NCI-H774 (cell line): ENCODE measurements around the gene IFNGR1.

Experiments used
- DNase-seq: peaks from one replicate; lab custom pipeline; 2025; lab: John Stamatoyannopoulos, UW

Gene IFNGR1

DNA sequence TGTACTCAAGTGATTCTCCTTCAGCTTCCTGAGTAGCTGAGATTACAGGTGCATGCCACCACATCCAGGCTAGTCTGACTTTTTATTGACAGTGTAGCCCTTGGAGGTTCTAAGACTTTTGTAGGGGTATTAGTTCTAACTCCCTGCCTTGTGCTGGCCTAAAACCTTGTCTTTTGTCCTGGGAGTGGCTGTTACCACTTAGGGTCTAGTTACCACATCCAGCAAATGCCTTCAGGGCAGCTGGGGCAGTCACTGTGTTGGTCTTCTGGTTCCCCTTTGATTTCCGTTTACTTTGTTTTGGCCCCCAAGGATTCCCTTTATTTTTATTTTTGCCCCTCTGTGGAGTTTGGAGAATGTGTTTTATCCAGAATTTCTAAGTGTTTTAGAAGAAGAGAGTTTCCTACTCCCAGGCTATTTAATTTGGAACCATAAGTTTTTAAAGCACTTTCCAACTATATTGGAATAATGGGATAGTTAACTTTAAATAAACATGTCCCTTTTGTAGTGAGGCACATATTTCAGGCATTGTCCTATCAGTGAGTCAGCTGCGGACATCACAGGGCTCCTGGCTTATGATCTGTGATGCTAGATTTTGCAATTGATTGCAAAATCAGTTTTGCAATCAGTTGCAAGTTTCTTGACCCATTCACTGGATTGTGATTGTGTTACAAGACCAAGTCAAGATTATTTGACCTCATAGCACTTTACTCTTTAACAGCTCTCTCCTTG, 70.7 kb downstream of the IFNGR1 start:
- no peak for DNase-seq
